HepG2 (cell line): ENCODE results near the gene MC3R. TPM values are rescaled to one million over a fixed set of nuclear protein-coding genes. Genes with fewer than 3 reads are reported as not detected.

Experiments used
- ATM ChIP-seq: fragments of 450-650 bp; IDR thresholded peaks from 2 replicates; pipeline ENCODE4 v1.7.1; 2017; ENCODE audit warnings: mild to moderate bottlenecking, borderline replicate concordance
- CBFB ChIP-seq: sonication (generic); formaldehyde crosslinking; IDR thresholded peaks from 2 replicates; pipeline ENCODE4 v1.4.0; 2020; ENCODE audit warnings: missing genetic modification reagents
- JUN ChIP-seq: sonication (generic); formaldehyde crosslinking; IDR thresholded peaks from 2 replicates; pipeline ENCODE4 v1.4.0; 2020; ENCODE audit warnings: mild to moderate bottlenecking, missing genetic modification reagents
- KLF13 ChIP-seq: sonication (generic); formaldehyde crosslinking; IDR thresholded peaks from 2 replicates; pipeline ENCODE4 v1.4.0; 2020; ENCODE audit warnings: mild to moderate bottlenecking, missing genetic modification reagents
- KLF16 ChIP-seq, 2 experiments: sonication (generic) in 1 of 2; formaldehyde crosslinking in 1 of 2; IDR thresholded peaks; 2 replicates each; pipeline versions ENCODE4 v1.6.1 to v1.8.0; 2016 to 2023; ENCODE audit warnings: missing genetic modification reagents in 2 of 2, missing compliant biosample characterization in 1 of 2
- MAZ ChIP-seq, 2 experiments: sonication (generic) in 1 of 2; formaldehyde crosslinking in 1 of 2; IDR thresholded peaks; 2 replicates each; pipeline versions ENCODE4 v1.5.0 to v1.6.1; 2012 to 2020; ENCODE audit warnings: low read depth in 2 of 2, mild to moderate bottlenecking in 2 of 2, borderline replicate concordance in 1 of 2, improper control_type of control experiment in 1 of 2, low read length in 1 of 2, missing genetic modification reagents in 1 of 2, moderate library complexity in 1 of 2
- MED1 ChIP-seq: sonication (generic); formaldehyde crosslinking; IDR thresholded peaks from 2 replicates; pipeline ENCODE4 v1.4.0; 2020; ENCODE audit warnings: missing genetic modification reagents
- SSRP1 ChIP-seq: IDR thresholded peaks from 2 replicates; pipeline ENCODE4 v1.6.1; 2016; ENCODE audit warnings: control low read depth
- U2AF2 ChIP-seq: fragments of 200-400 bp; formaldehyde crosslinking; IDR thresholded peaks from 2 replicates; pipeline ENCODE4 v1.6.1; 2017; ENCODE audit warnings: low read depth, mild to moderate bottlenecking, low read length
- YEATS2 ChIP-seq: sonication (generic); formaldehyde crosslinking; IDR thresholded peaks from 2 replicates; pipeline ENCODE4 v1.4.0; 2020; ENCODE audit warnings: missing genetic modification reagents, borderline replicate concordance
- ZEB1 ChIP-seq: IDR thresholded peaks from 2 replicates; pipeline ENCODE4 v1.6.1; 2012; ENCODE audit warnings: mild to moderate bottlenecking, low read depth, inconsistent platforms; ENCODE audit not compliant: insufficient replicate concordance
- ZFP41 ChIP-seq: sonication (generic); formaldehyde crosslinking; IDR thresholded peaks from 2 replicates; pipeline ENCODE4 v1.4.0; 2020; ENCODE audit warnings: mild to moderate bottlenecking, missing genetic modification reagents, borderline replicate concordance
- ZNF180 ChIP-seq: sonication (generic); formaldehyde crosslinking; IDR thresholded peaks from 2 replicates; pipeline ENCODE4 v1.4.0; 2020; ENCODE audit warnings: low read depth, missing genetic modification reagents, borderline replicate concordance
- ZNF7 ChIP-seq: IDR thresholded peaks from 2 replicates; pipeline ENCODE4 v1.6.1; 2016; ENCODE audit warnings: missing biosample characterization, missing genetic modification reagents
- ZNF816 ChIP-seq: sonication (generic); formaldehyde crosslinking; IDR thresholded peaks from 2 replicates; pipeline ENCODE4 v1.8.0; 2022; ENCODE audit warnings: missing genetic modification reagents, mild to moderate bottlenecking, borderline replicate concordance
- polyA plus RNA-seq, 8 experiments: library from polyadenylated mRNA; depleted of rRNA in 3 of 8; stranded (reverse) in 7 of 8; unstranded in 1 of 8; fragments of >200 nt; fragmentation: Illumina TruSeq in 4 of 8; extraction: Trizol in 4 of 8; gene quantifications; 2 replicates each; pipeline versions ENCODE4 v1.2.1 to v1.2.3, GENCODE V29; 2011 to 2016; ENCODE audit warnings: low read depth in 4 of 8, missing spikeins in 1 of 8, mixed read lengths in 1 of 8; ENCODE audit not compliant: insufficient read depth in 1 of 8
- total RNA-seq, 5 experiments: library from RNA; depleted of rRNA; stranded (reverse); fragments of >200 nt; fragmentation: Illumina TruSeq; extraction: Trizol; gene quantifications; 2 replicates each; pipeline ENCODE4 v1.2.3, GENCODE V29; 2016; ENCODE audit warnings: low read depth in 1 of 5
- TF ChIP-seq, protein P1 (sequence below): sonication (generic); formaldehyde crosslinking; IDR thresholded peaks from 2 replicates; pipeline ENCODE4 v1.4.0; 2020; ENCODE audit warnings: missing genetic modification reagents
- TF ChIP-seq, protein P2 (sequence below): sonication (generic); formaldehyde crosslinking; IDR thresholded peaks from 2 replicates; pipeline ENCODE4 v1.5.0; 2020; ENCODE audit warnings: missing genetic modification reagents
- TF ChIP-seq, protein P3 (sequence below): sonication (generic); formaldehyde crosslinking; IDR thresholded peaks from 2 replicates; pipeline ENCODE4 v1.4.0; 2020; ENCODE audit warnings: missing genetic modification reagents, borderline replicate concordance
- TF ChIP-seq, protein P4 (sequence below): sonication (generic); formaldehyde crosslinking; IDR thresholded peaks from 2 replicates; pipeline ENCODE4 v1.5.0; 2020; ENCODE audit warnings: mild to moderate bottlenecking, low read depth, missing genetic modification reagents, borderline replicate concordance
- TF ChIP-seq, protein P5 (sequence below): sonication (generic); formaldehyde crosslinking; IDR thresholded peaks from 2 replicates; pipeline ENCODE4 v1.4.0; 2020; ENCODE audit warnings: low read depth, mild to moderate bottlenecking, missing genetic modification reagents

MC3R gene
- total and polyA plus RNA-seq, 2 of the 13 experiments (the other 11 are each of a cell fraction or from before 2014, with no cell fraction given): not detected

DNA sequence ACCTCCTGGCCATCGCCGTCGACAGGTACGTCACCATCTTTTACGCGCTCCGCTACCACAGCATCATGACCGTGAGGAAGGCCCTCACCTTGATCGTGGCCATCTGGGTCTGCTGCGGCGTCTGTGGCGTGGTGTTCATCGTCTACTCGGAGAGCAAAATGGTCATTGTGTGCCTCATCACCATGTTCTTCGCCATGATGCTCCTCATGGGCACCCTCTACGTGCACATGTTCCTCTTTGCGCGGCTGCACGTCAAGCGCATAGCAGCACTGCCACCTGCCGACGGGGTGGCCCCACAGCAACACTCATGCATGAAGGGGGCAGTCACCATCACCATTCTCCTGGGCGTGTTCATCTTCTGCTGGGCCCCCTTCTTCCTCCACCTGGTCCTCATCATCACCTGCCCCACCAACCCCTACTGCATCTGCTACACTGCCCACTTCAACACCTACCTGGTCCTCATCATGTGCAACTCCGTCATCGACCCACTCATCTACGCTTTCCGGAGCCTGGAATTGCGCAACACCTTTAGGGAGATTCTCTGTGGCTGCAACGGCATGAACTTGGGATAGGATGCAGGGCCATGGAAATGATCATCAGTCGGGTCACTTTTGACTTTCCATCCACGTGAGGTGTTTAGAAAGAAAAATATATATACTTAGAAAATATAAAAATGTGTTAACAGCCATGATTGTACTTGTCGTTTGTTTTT, 868 bp downstream of the MC3R start (continued):
- no peak for TF ChIP-seq MED1 (CRISPR knock-in tag)
- peak in 1 of 2 experiments; percentile 79; a peak in 1 of 4 replicates for TF ChIP-seq KLF16 (CRISPR knock-in tag; IDR thresholded peaks at IDR 0.05)
- no peak for TF ChIP-seq ZNF816 (CRISPR knock-in tag)
- TF ChIP-seq SSRP1 (CRISPR knock-in tag): no peak
- TF ChIP-seq, protein P1, sequence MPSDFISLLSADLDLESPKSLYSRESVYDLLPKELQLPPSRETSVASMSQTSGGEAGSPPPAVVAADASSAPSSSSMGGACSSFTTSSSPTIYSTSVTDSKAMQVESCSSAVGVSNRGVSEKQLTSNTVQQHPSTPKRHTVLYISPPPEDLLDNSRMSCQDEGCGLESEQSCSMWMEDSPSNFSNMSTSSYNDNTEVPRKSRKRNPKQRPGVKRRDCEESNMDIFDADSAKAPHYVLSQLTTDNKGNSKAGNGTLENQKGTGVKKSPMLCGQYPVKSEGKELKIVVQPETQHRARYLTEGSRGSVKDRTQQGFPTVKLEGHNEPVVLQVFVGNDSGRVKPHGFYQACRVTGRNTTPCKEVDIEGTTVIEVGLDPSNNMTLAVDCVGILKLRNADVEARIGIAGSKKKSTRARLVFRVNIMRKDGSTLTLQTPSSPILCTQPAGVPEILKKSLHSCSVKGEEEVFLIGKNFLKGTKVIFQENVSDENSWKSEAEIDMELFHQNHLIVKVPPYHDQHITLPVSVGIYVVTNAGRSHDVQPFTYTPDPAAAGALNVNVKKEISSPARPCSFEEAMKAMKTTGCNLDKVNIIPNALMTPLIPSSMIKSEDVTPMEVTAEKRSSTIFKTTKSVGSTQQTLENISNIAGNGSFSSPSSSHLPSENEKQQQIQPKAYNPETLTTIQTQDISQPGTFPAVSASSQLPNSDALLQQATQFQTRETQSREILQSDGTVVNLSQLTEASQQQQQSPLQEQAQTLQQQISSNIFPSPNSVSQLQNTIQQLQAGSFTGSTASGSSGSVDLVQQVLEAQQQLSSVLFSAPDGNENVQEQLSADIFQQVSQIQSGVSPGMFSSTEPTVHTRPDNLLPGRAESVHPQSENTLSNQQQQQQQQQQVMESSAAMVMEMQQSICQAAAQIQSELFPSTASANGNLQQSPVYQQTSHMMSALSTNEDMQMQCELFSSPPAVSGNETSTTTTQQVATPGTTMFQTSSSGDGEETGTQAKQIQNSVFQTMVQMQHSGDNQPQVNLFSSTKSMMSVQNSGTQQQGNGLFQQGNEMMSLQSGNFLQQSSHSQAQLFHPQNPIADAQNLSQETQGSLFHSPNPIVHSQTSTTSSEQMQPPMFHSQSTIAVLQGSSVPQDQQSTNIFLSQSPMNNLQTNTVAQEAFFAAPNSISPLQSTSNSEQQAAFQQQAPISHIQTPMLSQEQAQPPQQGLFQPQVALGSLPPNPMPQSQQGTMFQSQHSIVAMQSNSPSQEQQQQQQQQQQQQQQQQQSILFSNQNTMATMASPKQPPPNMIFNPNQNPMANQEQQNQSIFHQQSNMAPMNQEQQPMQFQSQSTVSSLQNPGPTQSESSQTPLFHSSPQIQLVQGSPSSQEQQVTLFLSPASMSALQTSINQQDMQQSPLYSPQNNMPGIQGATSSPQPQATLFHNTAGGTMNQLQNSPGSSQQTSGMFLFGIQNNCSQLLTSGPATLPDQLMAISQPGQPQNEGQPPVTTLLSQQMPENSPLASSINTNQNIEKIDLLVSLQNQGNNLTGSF (CRISPR knock-in tag): 0 out of 2 replicates have a peak, but pooled peaks have one; percentile 29
- no peak for TF ChIP-seq ATM
- no peak for TF ChIP-seq U2AF2
- TF ChIP-seq, protein P2, sequence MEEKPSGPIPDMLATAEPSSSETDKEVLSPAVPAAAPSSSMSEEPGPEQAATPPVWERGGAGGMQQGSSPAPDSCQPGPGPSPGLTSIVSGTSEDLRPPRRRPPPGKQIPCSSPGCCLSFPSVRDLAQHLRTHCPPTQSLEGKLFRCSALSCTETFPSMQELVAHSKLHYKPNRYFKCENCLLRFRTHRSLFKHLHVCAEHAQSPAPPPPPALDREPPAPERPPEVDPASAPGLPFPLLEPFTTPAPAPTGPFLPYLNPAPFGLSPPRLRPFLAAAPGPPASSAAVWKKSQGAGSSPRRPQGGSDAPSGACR (CRISPR knock-in tag): no peak
- no peak; the same call in 1 of the 2 replicates for TF ChIP-seq ZNF7 (CRISPR knock-in tag)
- TF ChIP-seq KLF13: no peak
- TF ChIP-seq ZNF180 (CRISPR knock-in tag): no peak
- TF ChIP-seq, protein P3, sequence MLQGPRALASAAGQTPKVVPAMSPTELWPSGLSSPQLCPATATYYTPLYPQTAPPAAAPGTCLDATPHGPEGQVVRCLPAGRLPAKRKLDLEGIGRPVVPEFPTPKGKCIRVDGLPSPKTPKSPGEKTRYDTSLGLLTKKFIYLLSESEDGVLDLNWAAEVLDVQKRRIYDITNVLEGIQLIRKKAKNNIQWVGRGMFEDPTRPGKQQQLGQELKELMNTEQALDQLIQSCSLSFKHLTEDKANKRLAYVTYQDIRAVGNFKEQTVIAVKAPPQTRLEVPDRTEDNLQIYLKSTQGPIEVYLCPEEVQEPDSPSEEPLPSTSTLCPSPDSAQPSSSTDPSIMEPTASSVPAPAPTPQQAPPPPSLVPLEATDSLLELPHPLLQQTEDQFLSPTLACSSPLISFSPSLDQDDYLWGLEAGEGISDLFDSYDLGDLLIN (CRISPR knock-in tag): no peak
- TF ChIP-seq CBFB: 0 out of 2 replicates have a peak, but pooled peaks have one; percentile 32
- TF ChIP-seq ZEB1: no peak
- TF ChIP-seq, protein P4, sequence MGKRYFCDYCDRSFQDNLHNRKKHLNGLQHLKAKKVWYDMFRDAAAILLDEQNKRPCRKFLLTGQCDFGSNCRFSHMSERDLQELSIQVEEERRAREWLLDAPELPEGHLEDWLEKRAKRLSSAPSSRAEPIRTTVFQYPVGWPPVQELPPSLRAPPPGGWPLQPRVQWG (CRISPR knock-in tag): no peak
- TF ChIP-seq, protein P5, sequence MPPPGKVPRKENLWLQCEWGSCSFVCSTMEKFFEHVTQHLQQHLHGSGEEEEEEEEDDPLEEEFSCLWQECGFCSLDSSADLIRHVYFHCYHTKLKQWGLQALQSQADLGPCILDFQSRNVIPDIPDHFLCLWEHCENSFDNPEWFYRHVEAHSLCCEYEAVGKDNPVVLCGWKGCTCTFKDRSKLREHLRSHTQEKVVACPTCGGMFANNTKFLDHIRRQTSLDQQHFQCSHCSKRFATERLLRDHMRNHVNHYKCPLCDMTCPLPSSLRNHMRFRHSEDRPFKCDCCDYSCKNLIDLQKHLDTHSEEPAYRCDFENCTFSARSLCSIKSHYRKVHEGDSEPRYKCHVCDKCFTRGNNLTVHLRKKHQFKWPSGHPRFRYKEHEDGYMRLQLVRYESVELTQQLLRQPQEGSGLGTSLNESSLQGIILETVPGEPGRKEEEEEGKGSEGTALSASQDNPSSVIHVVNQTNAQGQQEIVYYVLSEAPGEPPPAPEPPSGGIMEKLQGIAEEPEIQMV (CRISPR knock-in tag): no peak
- no peak for TF ChIP-seq MAZ (IDR thresholded peaks at IDR 0.05; ENCODE audit: borderline replicate concordance, low read depth, low read length)
- TF ChIP-seq MAZ (CRISPR knock-in tag; IDR thresholded peaks at IDR 0.05; ENCODE audit: low read depth): 0 out of 2 replicates have a peak, but pooled peaks have one; percentile 17
- TF ChIP-seq YEATS2 (CRISPR knock-in tag): no peak
- TF ChIP-seq ZFP41 (CRISPR knock-in tag): no peak
- TF ChIP-seq JUN (CRISPR knock-in tag): 0 out of 2 replicates have a peak, but pooled peaks have one; percentile 16
